Suprapubic skin (tissue), 4 donors: Measurements from ENCODE around the gene CFAP107. TPM values are rescaled to one million over a fixed set of nuclear protein-coding genes. Genes with fewer than 3 reads are reported as not detected.

Experiments used
- DNase-seq, 2 donors: peaks; one replicate each; pipeline ENCODE4 v3.0.0-alpha.2; 2019; ENCODE audit warnings: low spot score in 2 of 2
- H3K27ac ChIP-seq: fragments of 200-600 bp; sonication (generic); one replicate; pipeline ENCODE4 v1.5.1; 2019
- H3K27me3 ChIP-seq: fragments of 200-600 bp; sonication (generic); one replicate; pipeline ENCODE4 v1.5.1; 2019
- H3K36me3 ChIP-seq: fragments of 200-600 bp; sonication (generic); one replicate; pipeline ENCODE4 v1.5.1; 2019
- H3K4me1 ChIP-seq: fragments of 200-600 bp; sonication (generic); one replicate; pipeline ENCODE4 v1.5.1; 2019
- H3K4me3 ChIP-seq: fragments of 200-600 bp; sonication (generic); one replicate; pipeline ENCODE4 v1.5.1; 2019; ENCODE audit warnings: mild to moderate bottlenecking
- H3K9me3 ChIP-seq: fragments of 200-600 bp; sonication (generic); one replicate; pipeline ENCODE4 v1.5.1; 2019
- CTCF ChIP-seq, 2 donors: fragments of 200-600 bp in 1 of 2; fragments of 450-650 bp in 1 of 2; sonication (generic) in 1 of 2; IDR thresholded peaks; one replicate each; pipeline ENCODE4 v1.5.1; 2016 to 2019; ENCODE audit warnings: antibody characterized with exemption in 2 of 2, mild to moderate bottlenecking in 1 of 2, moderate library complexity in 1 of 2
- EP300 ChIP-seq: sonication (generic); formaldehyde crosslinking; IDR thresholded peaks from one replicate; pipeline ENCODE4 v1.6.1; 2017; ENCODE audit warnings: antibody characterized with exemption
- POLR2A ChIP-seq, 2 donors: fragments of 450-650 bp; IDR thresholded peaks; one replicate each; pipeline ENCODE4 v1.6.1; 2017; ENCODE audit warnings: antibody characterized with exemption in 2 of 2, mild to moderate bottlenecking in 2 of 2, moderate library complexity in 2 of 2
- POLR2AphosphoS5 ChIP-seq, 3 donors: sonication (generic); formaldehyde crosslinking; IDR thresholded peaks; one replicate each; pipeline ENCODE4 v1.6.1; 2017; ENCODE audit warnings: antibody characterized with exemption in 3 of 3
- WGBS: methylation state at CpG from one replicate; pipeline ENCODE4 v1.1.5; 2018; 5-methylcytosine and 5-hydroxymethylcytosine counted together
- total RNA-seq, 4 donors: library from RNA; depleted of rRNA; stranded (reverse); fragments of >200 nt; gene quantifications; one replicate each; pipeline ENCODE4 v1.1.0, GENCODE V29; 2016

CFAP107 gene
- total RNA-seq, 4 donors from 2014 or later = 1.2 TPM; not detected in 3

GRCh38 chr1:12741946-12742345, 4.1 kb upstream of the CFAP107 start:
- no peak for DNase-seq

GRCh38 chr1:12745126-12745991, 641 bp upstream of the CFAP107 start:
- WGBS = 83% methylated on average over 3 of the region's 3 CpGs
- no peak for TF ChIP-seq POLR2AphosphoS5 (IDR thresholded peaks at IDR 0.05)
- no peak for TF ChIP-seq POLR2A (IDR thresholded peaks at IDR 0.05)
- no peak for TF ChIP-seq EP300
- TF ChIP-seq CTCF (IDR thresholded peaks at IDR 0.05) = no peak
- Histone ChIP-seq H3K4me1 (no peaks in the 10 kb centered on the region), H3K27me3 (no peaks in the 10 kb centered on the region), H3K36me3 (no peaks in the 10 kb centered on the region), H3K4me3 (no peak overlapping the region), H3K27ac (no peak overlapping the region), H3K9me3 (peaks cover 11% of the 10 kb centered on the region)
- DNase-seq = no peak

More at GRCh38 chr1:12741946-12742345, 4.1 kb upstream of the CFAP107 start:
- H3K9me3 ChIP-seq = no peaks in the 10 kb centered on the region
- TF ChIP-seq EP300 (no peak), CTCF (IDR thresholded peaks at IDR 0.05) (no peak), POLR2A (IDR thresholded peaks at IDR 0.05) (no peak), POLR2AphosphoS5 (IDR thresholded peaks at IDR 0.05) (no peak)
- H3K4me3 ChIP-seq = no peak overlapping the region
- 68% methylated on average over 3 of the region's 3 CpGs for WGBS
- no peak overlapping the region for H3K27ac ChIP-seq
- peaks cover 7% of the 10 kb centered on the region for H3K27me3 ChIP-seq
- no peaks in the 10 kb centered on the region for H3K4me1 ChIP-seq
- no peaks in the 10 kb centered on the region for H3K36me3 ChIP-seq

GRCh38 chr1:12748778-12749355, 2.9 kb downstream of the CFAP107 start:
- no peak overlapping the region for H3K27ac ChIP-seq

GRCh38 chr1:12754738-12755137, 8.7 kb downstream of the CFAP107 start:
- no peak for TF ChIP-seq EP300
- no peak for TF ChIP-seq CTCF (IDR thresholded peaks at IDR 0.05)
- TF ChIP-seq POLR2AphosphoS5 (IDR thresholded peaks at IDR 0.05) = no peak
- TF ChIP-seq POLR2A (IDR thresholded peaks at IDR 0.05) = no peak
- Histone ChIP-seq H3K36me3 (no peaks in the 10 kb centered on the region), H3K9me3 (no peaks in the 10 kb centered on the region), H3K4me3 (no peak overlapping the region), H3K4me1 (no peaks in the 10 kb centered on the region), H3K27me3 (peaks cover 19% of the 10 kb centered on the region), H3K27ac (no peak overlapping the region)
- no peak for DNase-seq
- 90% methylated on average over 4 of the region's 4 CpGs for WGBS

More at GRCh38 chr1:12748778-12749355, 2.9 kb downstream of the CFAP107 start:
- Histone ChIP-seq H3K27me3 (no peaks in the 10 kb centered on the region), H3K9me3 (peaks cover 11% of the 10 kb centered on the region), H3K4me1 (no peaks in the 10 kb centered on the region), H3K36me3 (no peaks in the 10 kb centered on the region), H3K4me3 (no peak overlapping the region)
- TF ChIP-seq EP300 (no peak), POLR2AphosphoS5 (IDR thresholded peaks at IDR 0.05) (no peak), POLR2A (IDR thresholded peaks at IDR 0.05) (no peak), CTCF (IDR thresholded peaks at IDR 0.05) (no peak)
- no peak for DNase-seq

- 58% methylated on average over 2 of the region's 2 CpGs for WGBS
- Histone ChIP-seq H3K27ac (no peak overlapping the region), H3K36me3 (no peaks in the 10 kb centered on the region), H3K4me1 (no peaks in the 10 kb centered on the region), H3K27me3 (peaks cover 31% of the 10 kb centered on the region), H3K9me3 (no peaks in the 10 kb centered on the region), H3K4me3 (no peak overlapping the region)
- no peak for DNase-seq
- no peak for TF ChIP-seq EP300
- TF ChIP-seq POLR2AphosphoS5 (IDR thresholded peaks at IDR 0.05) = no peak
- no peak for TF ChIP-seq CTCF (IDR thresholded peaks at IDR 0.05)
- no peak for TF ChIP-seq POLR2A (IDR thresholded peaks at IDR 0.05)
These were observed 10.3 kb downstream of the CFAP107 start for GRCh38 chr1:12756273-12756672.
